ENCODE results near the gene CDH4.
A peak's percentile ranks its signal among the peaks of the same experiment; 100 is the strongest.
"Not testable (repeated sequence)": the region's sequence is repeated elsewhere in the genome, so short reads cannot be mapped to it uniquely, and the experiment has no call there.

CDH4 gene

GRCh38 chr20:61253640-61254511 is 1.8 kb downstream of the CDH4 start:
- no peak for DNase-seq

GRCh38 chr20:61254881-61255626 is 3.0 kb downstream of the CDH4 start:
- no peak for DNase-seq

GRCh38 chr20:61256365-61256764 is 4.3 kb downstream of the CDH4 start:
- DNase-seq: no peak

GRCh38 chr20:61256824-61257223 is 4.8 kb downstream of the CDH4 start:
- no peak for DNase-seq

DNA sequence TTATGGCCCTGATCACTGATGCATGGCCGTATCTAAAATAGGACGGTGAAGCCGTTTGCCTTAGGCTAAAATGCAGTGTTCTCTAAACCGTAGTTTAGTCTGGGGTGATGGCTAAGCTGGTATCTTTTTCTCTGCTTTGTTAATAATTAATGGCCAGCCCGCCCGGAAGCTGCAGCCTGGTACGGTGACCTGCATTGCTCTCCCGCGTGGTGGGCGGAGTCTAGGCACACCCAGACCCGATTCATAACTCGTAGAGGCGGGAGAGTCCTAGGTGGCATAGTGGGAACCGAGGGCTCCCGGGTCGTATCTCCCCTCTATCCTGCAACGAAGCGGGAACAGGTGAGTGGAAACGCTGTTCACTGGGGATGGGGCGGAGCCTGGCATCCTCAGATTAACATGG is 5.5 kb downstream of the CDH4 start:
- no peak for DNase-seq

GRCh38 chr20:61259741-61260140 is 7.7 kb downstream of the CDH4 start:
- no peak for DNase-seq

GRCh38 chr20:61260905-61261304 is 8.8 kb downstream of the CDH4 start:
- DNase-seq: no peak

- DNase-seq: no peak
Observed at GRCh38 chr20:61262036-61262435, 10.0 kb downstream of the CDH4 start.

DNA sequence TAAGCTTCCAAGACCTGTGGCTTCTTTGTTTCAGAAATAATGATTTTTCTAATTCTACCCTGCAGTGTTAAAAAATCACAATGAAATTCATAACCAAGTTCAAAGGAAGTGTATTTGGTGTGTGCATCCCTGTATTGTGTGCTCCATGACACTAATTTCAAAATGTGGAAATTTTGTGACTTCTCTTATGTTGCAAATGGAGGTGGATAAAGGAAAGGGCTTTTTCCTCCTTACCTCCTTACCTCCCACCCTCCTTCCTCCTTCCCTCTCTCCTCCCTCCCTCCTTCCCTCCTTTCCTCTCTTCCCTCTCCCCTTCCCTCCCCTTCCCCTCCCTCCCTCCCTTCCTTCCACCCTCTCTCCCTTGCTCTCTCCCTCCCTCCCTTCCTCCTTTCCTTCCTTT is 10.5 kb downstream of the CDH4 start:
- no peak for DNase-seq

- peak; percentile 39 for DNase-seq
Observed at GRCh38 chr20:61263084-61263695, 11.1 kb downstream of the CDH4 start.

DNA sequence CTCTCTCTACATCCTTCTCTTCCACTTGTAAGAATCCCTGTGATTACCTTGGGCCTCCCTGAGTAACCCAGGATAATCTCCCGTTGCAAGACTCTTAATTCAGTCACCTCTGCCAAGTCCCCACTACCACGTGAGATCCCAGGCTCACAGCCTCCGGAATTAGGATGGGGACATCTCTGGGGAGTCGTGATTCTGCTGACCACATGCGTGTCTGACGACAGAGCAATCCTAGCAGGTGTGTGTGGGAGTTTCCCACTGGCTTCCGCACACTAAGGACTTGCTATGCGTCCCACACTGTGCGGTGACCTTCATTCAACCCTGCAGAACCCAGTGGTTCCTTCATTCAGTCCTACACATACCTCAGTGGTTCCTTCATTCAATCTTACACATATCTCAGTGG is 11.9 kb downstream of the CDH4 start:
- no peak for DNase-seq

- DNase-seq: no peak
Observed at GRCh38 chr20:61267241-61267640, 15.2 kb downstream of the CDH4 start.

DNA sequence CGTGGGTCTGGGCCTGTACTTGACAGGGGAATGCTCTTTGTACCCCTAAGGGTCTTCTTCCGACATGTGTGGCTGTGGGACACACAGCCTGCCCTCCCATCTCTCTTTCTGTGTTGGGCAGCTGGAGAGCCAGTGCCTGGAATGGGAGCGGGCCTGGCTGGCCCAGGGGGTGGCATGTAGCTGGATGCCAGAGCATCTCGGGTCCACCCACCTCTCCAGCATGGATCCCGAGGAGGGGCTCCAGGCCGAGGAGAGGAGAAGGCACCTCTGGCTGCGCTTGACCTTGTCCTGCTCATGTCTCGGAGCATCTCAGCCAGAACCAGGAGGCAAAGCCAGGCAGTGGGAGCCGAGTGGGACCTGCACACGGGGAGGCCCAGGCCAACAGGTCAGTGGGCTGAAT is 16.0 kb downstream of the CDH4 start:
- DNase-seq: no peak

DNA sequence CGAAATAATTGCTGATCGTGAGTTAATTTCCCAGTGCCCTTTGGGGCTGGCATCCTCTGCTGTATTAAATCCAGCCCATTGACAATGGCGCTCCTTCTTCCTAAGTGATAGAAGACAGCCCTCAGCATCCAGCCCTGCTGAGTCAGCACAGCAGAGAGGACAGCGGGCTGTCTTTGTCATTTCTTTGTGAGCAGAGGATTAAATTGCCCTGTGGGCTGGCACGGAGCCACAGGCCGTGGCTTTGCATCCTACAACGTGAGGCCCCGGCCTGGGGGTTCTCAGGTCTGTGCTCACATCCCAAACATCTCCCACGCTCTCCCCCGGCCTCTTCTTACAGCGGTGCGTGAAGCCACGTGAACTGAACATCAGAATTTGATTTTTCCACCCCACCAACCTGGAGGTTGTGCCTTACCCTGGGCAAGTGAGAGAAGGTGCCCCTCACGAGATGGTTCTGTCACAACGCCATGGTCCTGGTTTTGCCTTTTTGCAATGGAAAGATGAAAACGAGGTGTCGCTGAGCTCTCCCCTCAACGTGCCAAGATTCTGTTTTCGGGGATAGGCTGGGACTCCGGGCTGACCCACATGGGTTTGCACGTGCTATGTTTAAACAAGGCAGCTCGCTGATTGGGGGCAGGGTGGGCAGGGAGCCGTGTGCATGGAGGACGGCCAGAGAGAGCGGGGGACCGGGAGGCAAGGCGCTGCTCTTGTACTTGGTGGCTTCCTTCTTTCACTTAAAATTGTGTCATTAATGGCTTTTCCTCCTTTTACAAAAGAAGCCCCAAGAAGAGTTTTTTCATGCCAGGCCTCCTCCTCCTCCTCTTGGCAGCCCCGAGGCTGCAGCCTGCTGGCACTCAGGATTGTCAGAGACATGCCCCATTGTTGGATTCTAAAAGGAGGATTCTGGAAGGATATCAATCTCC is 19.5 kb downstream of the CDH4 start:
- no peak for DNase-seq

- DNase-seq: not testable (repeated sequence)
Observed at GRCh38 chr20:61273024-61273423, 21.0 kb downstream of the CDH4 start.

DNA sequence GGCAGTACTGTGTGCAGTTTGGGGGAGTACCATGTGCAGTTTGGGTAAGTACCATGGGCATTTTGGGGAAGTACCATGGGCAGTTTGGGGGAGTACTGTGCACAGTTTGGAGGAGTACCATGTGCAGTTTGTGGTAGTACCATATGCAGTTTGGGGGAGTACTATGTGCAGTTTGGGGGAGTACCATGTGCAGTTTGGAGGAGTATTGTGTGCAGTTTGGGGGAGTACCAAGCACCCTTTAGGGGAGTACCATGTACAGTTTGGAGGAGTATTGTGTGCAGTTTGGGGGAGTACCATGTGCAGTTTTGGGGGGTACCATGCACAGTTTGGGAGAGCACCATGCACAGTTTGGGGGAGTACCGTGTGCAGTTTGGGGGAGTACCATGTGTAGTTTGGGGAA is 21.6 kb downstream of the CDH4 start:
- not testable (repeated sequence) for DNase-seq

- no peak for DNase-seq
Observed at GRCh38 chr20:61274326-61274725, 22.3 kb downstream of the CDH4 start.

- DNase-seq: no peak
Observed at GRCh38 chr20:61278296-61278695, 26.2 kb downstream of the CDH4 start.

GRCh38 chr20:61279621-61280150 is 27.6 kb downstream of the CDH4 start:
- DNase-seq: no peak

GRCh38 chr20:61280217-61280980 is 28.3 kb downstream of the CDH4 start:
- DNase-seq: no peak

GRCh38 chr20:61281286-61281795 is 29.3 kb downstream of the CDH4 start:
- DNase-seq: no peak
